SK-N-SH treated with all-trans-retinoic acid at 6 μM for 48 hours (cell line): ENCODE measurements around the gene NPEPL1.

Source experiments
- ATAC-seq: fragments of 200-7000 bp; cut with Tn5 transposase; 3 replicates; pipeline ENCODE4 v1.9.1; 2020; ENCODE audit warnings: mild to moderate bottlenecking, moderate library complexity
- ARNTL ChIP-seq: fragments of 450-650 bp; formaldehyde crosslinking; IDR thresholded peaks from 2 replicates; pipeline ENCODE4 v1.5.0; 2020; ENCODE audit warnings: low read depth, mild to moderate bottlenecking, moderate library complexity, borderline replicate concordance
- BACH2 ChIP-seq: fragments of 250-450 bp; sonication (Bioruptor Pico); IDR thresholded peaks from 2 replicates; pipeline ENCODE4 v1.9.0; 2021; ENCODE audit warnings: mild to moderate bottlenecking, borderline replicate concordance
- CSDC2 ChIP-seq: fragments of 250-450 bp; sonication (Bioruptor Pico); IDR thresholded peaks from 2 replicates; pipeline ENCODE4 v1.5.0; 2020; ENCODE audit warnings: mild to moderate bottlenecking, moderate library complexity
- ESRRG ChIP-seq: fragments of 250-450 bp; sonication (Bioruptor Pico); IDR thresholded peaks from 2 replicates; pipeline ENCODE4 v1.6.1; 2021; ENCODE audit warnings: mild to moderate bottlenecking
- GLIS3 ChIP-seq: fragments of 250-450 bp; sonication (Bioruptor Pico); IDR thresholded peaks from 2 replicates; pipeline ENCODE4 v1.5.0; 2020; ENCODE audit warnings: mild to moderate bottlenecking, moderate library complexity
- ISL1 ChIP-seq: fragments of 250-450 bp; sonication (Bioruptor Pico); IDR thresholded peaks from 2 replicates; pipeline ENCODE4 v2.1.2; 2022; ENCODE audit warnings: mild to moderate bottlenecking, moderate library complexity
- OSR1 ChIP-seq: fragments of 250-450 bp; sonication (Bioruptor Pico); IDR thresholded peaks from 2 replicates; pipeline ENCODE4 v1.8.0; 2022; ENCODE audit warnings: moderate library complexity, mild to moderate bottlenecking, inconsistent platforms
- PPARA ChIP-seq: fragments of 250-450 bp; sonication (Bioruptor Pico); IDR thresholded peaks from 2 replicates; pipeline ENCODE4 v1.5.0; 2020; ENCODE audit warnings: mild to moderate bottlenecking, borderline replicate concordance
- RARB ChIP-seq: fragments of 250-450 bp; sonication (Bioruptor Pico); IDR thresholded peaks from 2 replicates; pipeline ENCODE4 v1.8.0; 2021; ENCODE audit warnings: mild to moderate bottlenecking, moderate library complexity
- SNAI2 ChIP-seq: fragments of 250-450 bp; sonication (Bioruptor Pico); IDR thresholded peaks from 2 replicates; pipeline ENCODE4 v1.5.0; 2020; ENCODE audit warnings: mild to moderate bottlenecking, moderate library complexity
- TCF4 ChIP-seq: fragments of 250-450 bp; sonication (Bioruptor Pico); IDR thresholded peaks from 2 replicates; pipeline ENCODE4 v1.8.0; 2021; ENCODE audit warnings: mild to moderate bottlenecking, moderate library complexity, borderline replicate concordance
- TOX ChIP-seq: fragments of 250-450 bp; sonication (Bioruptor Pico); IDR thresholded peaks from 2 replicates; pipeline ENCODE4 v1.8.0; 2021; ENCODE audit warnings: mild to moderate bottlenecking, moderate library complexity, borderline replicate concordance
- ZC3H10 ChIP-seq: fragments of 250-450 bp; sonication (Bioruptor Pico); IDR thresholded peaks from 2 replicates; pipeline ENCODE4 v1.5.1; 2021; ENCODE audit warnings: mild to moderate bottlenecking, moderate library complexity
- ZFP3 ChIP-seq: fragments of 250-450 bp; sonication (Bioruptor Pico); IDR thresholded peaks from 2 replicates; pipeline ENCODE4 v1.5.0; 2020; ENCODE audit warnings: mild to moderate bottlenecking, moderate library complexity
- ZFP30 ChIP-seq: fragments of 450-650 bp; formaldehyde crosslinking; IDR thresholded peaks from 2 replicates; pipeline ENCODE4 v1.5.0; 2022; ENCODE audit warnings: mild to moderate bottlenecking, moderate library complexity
- ZNF565 ChIP-seq: fragments of 450-650 bp; formaldehyde crosslinking; conservative IDR thresholded peaks from 2 replicates; pipeline ENCODE4 v1.5.0; 2020; ENCODE audit warnings: low read depth, mild to moderate bottlenecking, moderate library complexity
- ZNF70 ChIP-seq: fragments of 450-650 bp; formaldehyde crosslinking; IDR thresholded peaks from 2 replicates; pipeline ENCODE4 v1.5.0; 2020; ENCODE audit warnings: mild to moderate bottlenecking, moderate library complexity
- ZNF8 ChIP-seq: fragments of 450-650 bp; formaldehyde crosslinking; IDR thresholded peaks from 2 replicates; pipeline ENCODE4 v1.5.0; 2020; ENCODE audit warnings: mild to moderate bottlenecking, moderate library complexity
- TF ChIP-seq, protein P1 (sequence below): fragments of 250-450 bp; sonication (Bioruptor Pico); IDR thresholded peaks from 2 replicates; pipeline ENCODE4 v1.8.0; 2021; ENCODE audit warnings: low read depth, mild to moderate bottlenecking, moderate library complexity, borderline replicate concordance
- TF ChIP-seq, protein P2 (sequence below): fragments of 250-450 bp; sonication (Bioruptor Pico); IDR thresholded peaks from 2 replicates; pipeline ENCODE4 v1.5.1; 2021; ENCODE audit warnings: mild to moderate bottlenecking, moderate library complexity
- TF ChIP-seq, protein P3 (sequence below): fragments of 250-450 bp; sonication (Bioruptor Pico); IDR thresholded peaks from 2 replicates; pipeline ENCODE4 v1.5.0; 2020; ENCODE audit warnings: mild to moderate bottlenecking, moderate library complexity
- TF ChIP-seq, protein P4 (sequence below): fragments of 250-450 bp; sonication (Bioruptor Pico); IDR thresholded peaks from 2 replicates; pipeline ENCODE4 v1.8.0; 2020; ENCODE audit warnings: mild to moderate bottlenecking, moderate library complexity, borderline replicate concordance

NPEPL1 gene

DNA sequence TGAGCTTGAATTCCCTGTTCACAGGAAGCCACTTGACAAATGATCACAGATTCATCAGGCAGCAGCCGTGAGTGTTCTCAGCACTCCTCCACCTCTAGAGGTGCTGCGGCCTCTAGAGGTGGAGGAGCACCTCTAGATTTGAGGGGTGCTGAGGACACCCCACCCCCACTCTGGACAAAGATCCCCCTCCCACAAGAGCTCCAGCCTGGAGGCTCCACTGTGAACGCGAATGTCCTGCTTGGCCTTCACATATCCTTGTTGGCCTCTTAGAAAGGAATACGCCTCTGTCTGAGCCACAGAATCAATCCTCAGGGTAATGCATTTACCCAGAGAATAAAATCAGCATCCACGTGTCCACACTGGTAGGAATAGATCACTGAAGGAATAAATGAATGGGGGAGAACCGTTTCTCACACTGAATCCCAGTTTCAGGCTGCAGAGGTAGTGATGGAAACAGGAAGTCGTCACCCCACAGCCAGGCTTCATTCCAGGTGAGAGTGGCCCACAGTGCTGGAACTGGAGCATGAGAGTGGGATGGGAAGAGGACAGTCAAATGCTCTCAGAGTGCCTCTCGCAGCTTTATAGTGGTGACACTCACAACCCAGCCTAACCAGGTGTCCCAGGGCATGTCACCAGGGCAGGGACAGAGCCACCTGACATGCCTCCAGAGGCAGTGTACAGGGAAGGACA, 16.6 kb downstream of the NPEPL1 start:
- TF ChIP-seq, protein P1, sequence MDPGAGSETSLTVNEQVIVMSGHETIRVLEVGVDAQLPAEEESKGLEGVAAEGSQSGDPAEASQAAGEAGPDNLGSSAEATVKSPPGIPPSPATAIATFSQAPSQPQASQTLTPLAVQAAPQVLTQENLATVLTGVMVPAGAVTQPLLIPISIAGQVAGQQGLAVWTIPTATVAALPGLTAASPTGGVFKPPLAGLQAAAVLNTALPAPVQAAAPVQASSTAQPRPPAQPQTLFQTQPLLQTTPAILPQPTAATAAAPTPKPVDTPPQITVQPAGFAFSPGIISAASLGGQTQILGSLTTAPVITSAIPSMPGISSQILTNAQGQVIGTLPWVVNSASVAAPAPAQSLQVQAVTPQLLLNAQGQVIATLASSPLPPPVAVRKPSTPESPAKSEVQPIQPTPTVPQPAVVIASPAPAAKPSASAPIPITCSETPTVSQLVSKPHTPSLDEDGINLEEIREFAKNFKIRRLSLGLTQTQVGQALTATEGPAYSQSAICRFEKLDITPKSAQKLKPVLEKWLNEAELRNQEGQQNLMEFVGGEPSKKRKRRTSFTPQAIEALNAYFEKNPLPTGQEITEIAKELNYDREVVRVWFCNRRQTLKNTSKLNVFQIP (CRISPR knock-in tag): no peak
- TF ChIP-seq ZNF565 (CRISPR knock-in tag) (no peak), GLIS3 (no peak), ZC3H10 (CRISPR knock-in tag) (no peak), TCF4 (CRISPR knock-in tag) (no peak), SNAI2 (no peak), ARNTL (CRISPR knock-in tag) (no peak), PPARA (no peak)
- no peak for ATAC-seq

DNA sequence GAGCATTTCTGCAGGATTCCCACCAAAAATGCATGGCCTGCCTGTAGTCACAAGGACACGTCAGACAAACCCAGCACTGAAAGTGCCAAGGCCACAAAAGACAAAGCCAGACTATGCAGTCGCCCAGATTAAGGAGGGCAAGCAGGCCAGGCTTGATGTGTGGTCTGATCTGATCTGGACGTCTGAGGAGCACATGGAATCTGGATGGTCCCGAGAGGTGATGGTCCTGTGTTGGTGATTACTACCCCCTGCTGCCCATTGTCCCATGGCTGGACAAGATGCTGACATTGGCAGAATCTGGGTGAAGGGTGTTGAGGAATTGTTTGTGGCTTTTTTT, 17.1 kb downstream of the NPEPL1 start:
- TF ChIP-seq ZFP30 (no peak), ZNF565 (CRISPR knock-in tag) (no peak), ARNTL (CRISPR knock-in tag) (no peak), ISL1 (CRISPR knock-in tag) (no peak), OSR1 (CRISPR knock-in tag) (no peak), RARB (CRISPR knock-in tag) (no peak), TCF4 (CRISPR knock-in tag) (no peak), ZNF70 (CRISPR knock-in tag) (no peak), PPARA (no peak), ESRRG (CRISPR knock-in tag) (no peak), GLIS3 (no peak), ZNF8 (CRISPR knock-in tag) (no peak), BACH2 (CRISPR knock-in tag) (no peak), SNAI2 (no peak), TOX (CRISPR knock-in tag) (no peak), ZC3H10 (CRISPR knock-in tag) (no peak), CSDC2 (no peak)
- TF ChIP-seq, protein P2, sequence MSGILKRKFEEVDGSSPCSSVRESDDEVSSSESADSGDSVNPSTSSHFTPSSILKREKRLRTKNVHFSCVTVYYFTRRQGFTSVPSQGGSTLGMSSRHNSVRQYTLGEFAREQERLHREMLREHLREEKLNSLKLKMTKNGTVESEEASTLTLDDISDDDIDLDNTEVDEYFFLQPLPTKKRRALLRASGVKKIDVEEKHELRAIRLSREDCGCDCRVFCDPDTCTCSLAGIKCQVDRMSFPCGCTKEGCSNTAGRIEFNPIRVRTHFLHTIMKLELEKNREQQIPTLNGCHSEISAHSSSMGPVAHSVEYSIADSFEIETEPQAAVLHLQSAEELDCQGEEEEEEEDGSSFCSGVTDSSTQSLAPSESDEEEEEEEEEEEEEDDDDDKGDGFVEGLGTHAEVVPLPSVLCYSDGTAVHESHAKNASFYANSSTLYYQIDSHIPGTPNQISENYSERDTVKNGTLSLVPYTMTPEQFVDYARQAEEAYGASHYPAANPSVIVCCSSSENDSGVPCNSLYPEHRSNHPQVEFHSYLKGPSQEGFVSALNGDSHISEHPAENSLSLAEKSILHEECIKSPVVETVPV: no peak
- TF ChIP-seq, protein P1 (CRISPR knock-in tag): no peak
- TF ChIP-seq, protein P3, sequence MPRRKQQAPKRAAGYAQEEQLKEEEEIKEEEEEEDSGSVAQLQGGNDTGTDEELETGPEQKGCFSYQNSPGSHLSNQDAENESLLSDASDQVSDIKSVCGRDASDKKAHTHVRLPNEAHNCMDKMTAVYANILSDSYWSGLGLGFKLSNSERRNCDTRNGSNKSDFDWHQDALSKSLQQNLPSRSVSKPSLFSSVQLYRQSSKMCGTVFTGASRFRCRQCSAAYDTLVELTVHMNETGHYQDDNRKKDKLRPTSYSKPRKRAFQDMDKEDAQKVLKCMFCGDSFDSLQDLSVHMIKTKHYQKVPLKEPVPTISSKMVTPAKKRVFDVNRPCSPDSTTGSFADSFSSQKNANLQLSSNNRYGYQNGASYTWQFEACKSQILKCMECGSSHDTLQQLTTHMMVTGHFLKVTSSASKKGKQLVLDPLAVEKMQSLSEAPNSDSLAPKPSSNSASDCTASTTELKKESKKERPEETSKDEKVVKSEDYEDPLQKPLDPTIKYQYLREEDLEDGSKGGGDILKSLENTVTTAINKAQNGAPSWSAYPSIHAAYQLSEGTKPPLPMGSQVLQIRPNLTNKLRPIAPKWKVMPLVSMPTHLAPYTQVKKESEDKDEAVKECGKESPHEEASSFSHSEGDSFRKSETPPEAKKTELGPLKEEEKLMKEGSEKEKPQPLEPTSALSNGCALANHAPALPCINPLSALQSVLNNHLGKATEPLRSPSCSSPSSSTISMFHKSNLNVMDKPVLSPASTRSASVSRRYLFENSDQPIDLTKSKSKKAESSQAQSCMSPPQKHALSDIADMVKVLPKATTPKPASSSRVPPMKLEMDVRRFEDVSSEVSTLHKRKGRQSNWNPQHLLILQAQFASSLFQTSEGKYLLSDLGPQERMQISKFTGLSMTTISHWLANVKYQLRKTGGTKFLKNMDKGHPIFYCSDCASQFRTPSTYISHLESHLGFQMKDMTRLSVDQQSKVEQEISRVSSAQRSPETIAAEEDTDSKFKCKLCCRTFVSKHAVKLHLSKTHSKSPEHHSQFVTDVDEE (CRISPR knock-in tag): no peak
- TF ChIP-seq, all 23 proteins: peak for 0
- no peak for ATAC-seq

DNA sequence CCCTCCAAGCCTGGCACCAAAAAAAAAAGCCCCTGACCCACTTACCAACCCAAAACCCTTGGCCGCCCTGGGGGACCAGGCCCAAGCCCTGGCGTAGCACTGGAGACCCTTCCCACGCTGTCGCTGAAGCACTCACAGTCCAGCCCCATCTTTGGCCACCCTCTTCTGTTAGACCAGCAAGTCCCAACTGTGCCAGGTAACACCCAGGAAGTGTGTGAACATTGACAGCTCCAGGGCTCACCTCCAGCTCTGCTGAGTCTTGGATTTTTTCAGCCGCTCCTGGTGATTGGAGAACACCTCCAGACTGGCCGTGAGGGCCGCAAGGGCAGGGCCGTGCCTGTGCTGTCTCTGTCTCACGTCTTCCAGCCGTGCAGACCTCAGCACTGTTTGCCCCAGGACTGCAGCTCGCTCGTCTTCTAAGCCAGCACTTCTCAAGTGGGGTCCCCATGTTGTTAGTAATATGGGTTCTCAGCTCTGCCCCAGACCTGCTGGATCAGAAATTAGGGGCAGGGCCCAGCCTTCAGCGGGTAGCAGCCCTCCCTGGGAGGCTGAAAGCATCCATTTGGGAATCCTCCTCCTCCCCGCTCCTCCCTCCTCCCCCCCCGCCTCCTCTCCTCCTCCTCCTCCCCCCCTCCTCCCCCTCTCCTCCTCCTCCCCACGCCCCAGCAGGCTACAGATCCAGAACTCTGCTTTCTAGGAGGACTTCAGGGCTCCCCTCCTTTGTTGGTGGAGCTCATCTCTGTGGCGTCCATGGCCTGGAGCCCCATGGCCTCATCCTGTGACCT, 18.1 kb downstream of the NPEPL1 start:
- no peak for ATAC-seq
- TF ChIP-seq TOX (CRISPR knock-in tag) (no peak), ZFP3 (CRISPR knock-in tag) (no peak), ESRRG (CRISPR knock-in tag) (no peak), ISL1 (CRISPR knock-in tag) (no peak), PPARA (no peak), TCF4 (CRISPR knock-in tag) (no peak), ZFP30 (no peak), BACH2 (CRISPR knock-in tag) (no peak)
- TF ChIP-seq, protein P1 (CRISPR knock-in tag): no peak
- TF ChIP-seq, protein P2: no peak
- TF ChIP-seq, protein P4, sequence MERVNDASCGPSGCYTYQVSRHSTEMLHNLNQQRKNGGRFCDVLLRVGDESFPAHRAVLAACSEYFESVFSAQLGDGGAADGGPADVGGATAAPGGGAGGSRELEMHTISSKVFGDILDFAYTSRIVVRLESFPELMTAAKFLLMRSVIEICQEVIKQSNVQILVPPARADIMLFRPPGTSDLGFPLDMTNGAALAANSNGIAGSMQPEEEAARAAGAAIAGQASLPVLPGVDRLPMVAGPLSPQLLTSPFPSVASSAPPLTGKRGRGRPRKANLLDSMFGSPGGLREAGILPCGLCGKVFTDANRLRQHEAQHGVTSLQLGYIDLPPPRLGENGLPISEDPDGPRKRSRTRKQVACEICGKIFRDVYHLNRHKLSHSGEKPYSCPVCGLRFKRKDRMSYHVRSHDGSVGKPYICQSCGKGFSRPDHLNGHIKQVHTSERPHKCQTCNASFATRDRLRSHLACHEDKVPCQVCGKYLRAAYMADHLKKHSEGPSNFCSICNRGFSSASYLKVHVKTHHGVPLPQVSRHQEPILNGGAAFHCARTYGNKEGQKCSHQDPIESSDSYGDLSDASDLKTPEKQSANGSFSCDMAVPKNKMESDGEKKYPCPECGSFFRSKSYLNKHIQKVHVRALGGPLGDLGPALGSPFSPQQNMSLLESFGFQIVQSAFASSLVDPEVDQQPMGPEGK (CRISPR knock-in tag): no peak
